ENCODE results near the gene KRT86.

GRCh38 chr12:52305921-52306705, 31.7 kb downstream of the KRT86 start:
- TF ChIP-seq, protein P1, sequence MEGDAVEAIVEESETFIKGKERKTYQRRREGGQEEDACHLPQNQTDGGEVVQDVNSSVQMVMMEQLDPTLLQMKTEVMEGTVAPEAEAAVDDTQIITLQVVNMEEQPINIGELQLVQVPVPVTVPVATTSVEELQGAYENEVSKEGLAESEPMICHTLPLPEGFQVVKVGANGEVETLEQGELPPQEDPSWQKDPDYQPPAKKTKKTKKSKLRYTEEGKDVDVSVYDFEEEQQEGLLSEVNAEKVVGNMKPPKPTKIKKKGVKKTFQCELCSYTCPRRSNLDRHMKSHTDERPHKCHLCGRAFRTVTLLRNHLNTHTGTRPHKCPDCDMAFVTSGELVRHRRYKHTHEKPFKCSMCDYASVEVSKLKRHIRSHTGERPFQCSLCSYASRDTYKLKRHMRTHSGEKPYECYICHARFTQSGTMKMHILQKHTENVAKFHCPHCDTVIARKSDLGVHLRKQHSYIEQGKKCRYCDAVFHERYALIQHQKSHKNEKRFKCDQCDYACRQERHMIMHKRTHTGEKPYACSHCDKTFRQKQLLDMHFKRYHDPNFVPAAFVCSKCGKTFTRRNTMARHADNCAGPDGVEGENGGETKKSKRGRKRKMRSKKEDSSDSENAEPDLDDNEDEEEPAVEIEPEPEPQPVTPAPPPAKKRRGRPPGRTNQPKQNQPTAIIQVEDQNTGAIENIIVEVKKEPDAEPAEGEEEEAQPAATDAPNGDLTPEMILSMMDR (IDR thresholded peaks at IDR 0.05; ENCODE audit: low read length): peak; percentile 37; the same call in 1 of the 2 replicates
- TF ChIP-seq EZH2 (IDR thresholded peaks at IDR 0.05; ENCODE audit: borderline replicate concordance, low read length): no peak

All from OCI-LY1 (cell line).